Right lobe of liver (tissue), 4 donors: Measurements from ENCODE around the gene ADCY3.

Source experiments
- POLR2A ChIP-seq: fragments of 450-650 bp; IDR thresholded peaks from one replicate; pipeline ENCODE4 v1.6.1; 2017; ENCODE audit warnings: antibody characterized with exemption, mild to moderate bottlenecking
- TF ChIP-seq, protein P1 (sequence below), 4 donors: fragments of 200-600 bp in 3 of 4; fragments of 450-650 bp in 1 of 4; IDR thresholded peaks; one replicate each; pipeline versions ENCODE4 v1.5.1 to v1.8.0; 2016 to 2022; ENCODE audit warnings: antibody characterized with exemption in 4 of 4, mild to moderate bottlenecking in 2 of 4
- donor health status: DM: no; HTN: no; CAD: no.
- donor health status: DM: no; HTN: no; CAD: no.
- donor health status: DM: no; HTN: yes; CAD: no.

DNA sequence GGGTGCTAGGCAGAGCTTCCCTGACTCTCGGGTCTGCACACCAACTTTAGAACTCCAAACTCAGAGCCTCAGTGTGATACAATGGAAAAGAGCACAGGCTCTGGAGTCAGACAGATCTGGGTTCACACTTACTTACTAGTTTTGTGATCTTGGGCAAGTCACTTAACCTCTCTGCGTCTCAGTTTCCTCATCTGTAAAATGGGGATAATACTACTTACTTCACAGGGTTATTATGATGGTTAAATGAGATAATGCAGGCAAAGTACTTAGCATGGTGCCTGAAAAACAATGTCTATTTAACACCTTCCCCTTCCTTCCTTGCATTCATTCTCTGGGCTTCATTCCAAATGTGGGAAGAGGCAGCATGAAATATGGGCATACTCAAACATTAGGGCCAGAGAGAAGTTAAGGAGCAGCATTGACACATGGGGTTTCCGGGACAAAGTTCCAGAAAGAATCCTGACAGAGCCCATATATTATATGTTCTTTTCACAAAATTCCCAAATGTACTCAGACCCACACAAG, 38.4 kb upstream of the ADCY3 start:
- TF ChIP-seq, protein P1, sequence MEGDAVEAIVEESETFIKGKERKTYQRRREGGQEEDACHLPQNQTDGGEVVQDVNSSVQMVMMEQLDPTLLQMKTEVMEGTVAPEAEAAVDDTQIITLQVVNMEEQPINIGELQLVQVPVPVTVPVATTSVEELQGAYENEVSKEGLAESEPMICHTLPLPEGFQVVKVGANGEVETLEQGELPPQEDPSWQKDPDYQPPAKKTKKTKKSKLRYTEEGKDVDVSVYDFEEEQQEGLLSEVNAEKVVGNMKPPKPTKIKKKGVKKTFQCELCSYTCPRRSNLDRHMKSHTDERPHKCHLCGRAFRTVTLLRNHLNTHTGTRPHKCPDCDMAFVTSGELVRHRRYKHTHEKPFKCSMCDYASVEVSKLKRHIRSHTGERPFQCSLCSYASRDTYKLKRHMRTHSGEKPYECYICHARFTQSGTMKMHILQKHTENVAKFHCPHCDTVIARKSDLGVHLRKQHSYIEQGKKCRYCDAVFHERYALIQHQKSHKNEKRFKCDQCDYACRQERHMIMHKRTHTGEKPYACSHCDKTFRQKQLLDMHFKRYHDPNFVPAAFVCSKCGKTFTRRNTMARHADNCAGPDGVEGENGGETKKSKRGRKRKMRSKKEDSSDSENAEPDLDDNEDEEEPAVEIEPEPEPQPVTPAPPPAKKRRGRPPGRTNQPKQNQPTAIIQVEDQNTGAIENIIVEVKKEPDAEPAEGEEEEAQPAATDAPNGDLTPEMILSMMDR (IDR thresholded peaks at IDR 0.05) = no peak
- no peak for TF ChIP-seq POLR2A
